GM13976 (cell line): ENCODE results near the gene MPPED2.

ENCODE experiments used
- DNase-seq: peaks from one replicate; pipeline ENCODE4 v3.0.0; 2012; ENCODE audit warnings: low spot score
- CTCF ChIP-seq: IDR thresholded peaks from 2 replicates; pipeline ENCODE4 v1.5.1; 2012; ENCODE audit warnings: borderline replicate concordance, mild to moderate bottlenecking; ENCODE audit not compliant: insufficient read depth; ENCODE audit errors: extremely low read depth, missing control alignments, control extremely low read depth
- in situ Hi-C: fragments of 300-500 bp; cut with MboI; formaldehyde crosslinking; loops from one replicate; pipeline ENCODE4 v1.12.0; 2022; ENCODE audit warnings: low sequenced_read_pairs, mixed read lengths, inconsistent platforms; ENCODE audit not compliant: unreplicated experiment

The MPPED2 gene

GRCh38 chr11:30505603-30506002 lies 80.5 kb downstream of the MPPED2 start:
- TF ChIP-seq CTCF, result no peak
- DNase-seq, result no peak
- in situ Hi-C loops, result no loop called here

- no peak for TF ChIP-seq CTCF
- in situ Hi-C loops, result no loop called here
- DNase-seq, result no peak
Measured at GRCh38 chr11:30504468-30504867, 81.7 kb downstream of the MPPED2 start.

- TF ChIP-seq CTCF, result no peak
- DNase-seq, result no peak
- in situ Hi-C loops, result no loop called here
Measured at GRCh38 chr11:30503156-30503555, 83.0 kb downstream of the MPPED2 start.

- no peak for DNase-seq
- in situ Hi-C loops, result no loop called here
- no peak for TF ChIP-seq CTCF
Measured at GRCh38 chr11:30502305-30502704, 83.8 kb downstream of the MPPED2 start.

- DNase-seq, result no peak
- no peak for TF ChIP-seq CTCF
- in situ Hi-C loops, result no loop called here
Measured at GRCh38 chr11:30501744-30502143, 84.4 kb downstream of the MPPED2 start.

- no peak for DNase-seq
- in situ Hi-C loops, result no loop called here
- TF ChIP-seq CTCF, result no peak
Measured at GRCh38 chr11:30499940-30500339, 86.2 kb downstream of the MPPED2 start.

GRCh38 chr11:30497600-30497999 lies 88.6 kb downstream of the MPPED2 start:
- DNase-seq, result no peak
- in situ Hi-C loops, result no loop called here

More at GRCh38 chr11:30497600-30497999, 88.6 kb downstream of the MPPED2 start:
- TF ChIP-seq CTCF, result no peak
